GM19468 (cell line): Measurements from ENCODE around the gene ZC3H13.

Experiments
- ATAC-seq: cut with Tn5 transposase; IDR thresholded peaks from one replicate; pipeline ENCODE4 v1.9.1; 2021; ENCODE audit warnings: mild to moderate bottlenecking, moderate library complexity, moderate number of reproducible peaks; ENCODE audit not compliant: unreplicated experiment; ENCODE audit errors: extremely low read depth

Gene ZC3H13

DNA sequence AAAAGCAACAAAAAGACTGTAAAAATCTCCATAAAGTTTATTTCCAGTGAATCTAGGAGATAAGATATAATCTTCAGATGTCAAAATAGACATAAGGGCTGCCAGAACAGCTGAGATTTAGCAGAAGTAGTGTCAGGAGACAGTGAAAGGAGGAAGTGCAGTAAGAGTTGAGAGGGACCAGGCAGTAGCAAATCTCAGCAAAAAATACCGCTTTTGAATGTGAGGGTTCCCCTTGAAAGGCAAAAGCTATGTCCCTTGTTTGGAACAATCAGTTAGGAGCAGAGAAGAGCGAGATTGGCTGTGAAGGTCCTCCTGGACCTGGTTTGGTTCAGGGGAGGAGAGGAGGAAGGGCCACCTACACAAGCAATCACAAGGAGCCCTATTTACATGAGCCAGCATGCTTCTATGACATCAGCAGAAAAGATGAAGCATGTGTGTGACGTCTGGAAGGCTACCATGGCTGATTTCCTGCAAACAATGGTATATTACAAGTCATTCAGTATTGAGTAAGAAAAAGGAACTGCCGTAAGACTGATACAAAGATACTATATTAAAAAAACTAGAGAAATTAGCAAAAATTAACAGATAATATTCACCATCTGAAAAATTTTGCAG, 102.1 kb downstream of the ZC3H13 start:
- ATAC-seq: no peak

DNA sequence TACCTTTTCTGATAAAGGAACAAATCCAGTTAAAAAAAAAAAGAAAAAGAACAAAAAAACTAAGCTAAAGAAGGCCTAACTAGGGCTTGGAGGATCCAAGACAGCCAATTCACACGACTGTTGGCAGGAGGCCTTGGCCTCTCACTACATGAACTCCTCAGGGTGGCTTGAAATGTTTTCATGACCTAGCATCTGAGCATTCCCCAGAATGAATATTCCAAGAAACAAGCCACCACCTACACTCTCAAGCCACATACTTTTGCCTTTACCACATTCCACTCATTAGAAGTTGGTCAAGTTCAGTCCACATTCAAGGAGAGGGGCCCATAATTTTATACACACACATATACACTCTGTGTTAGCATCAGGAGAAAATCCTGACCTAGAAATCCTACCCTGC, 103.4 kb downstream of the ZC3H13 start:
- ATAC-seq: no peak

DNA sequence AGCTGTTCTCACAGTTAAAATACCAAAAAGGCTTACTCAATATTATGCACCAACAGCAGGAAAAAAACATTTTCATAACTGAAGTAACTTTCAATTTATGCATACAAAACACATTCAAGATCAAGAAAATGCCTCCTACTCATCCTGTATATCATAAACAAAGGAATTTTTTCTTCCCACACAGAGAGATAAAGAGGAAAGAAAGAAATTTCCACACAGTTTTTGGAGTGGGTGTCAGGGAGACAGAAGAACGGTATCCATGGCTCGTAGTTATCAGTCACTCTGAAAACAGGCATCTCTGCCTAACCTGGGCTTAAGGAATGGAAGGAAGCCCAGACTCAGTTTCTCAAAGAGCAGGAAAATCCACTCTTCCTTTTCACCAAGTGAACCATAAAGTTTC, 108.6 kb downstream of the ZC3H13 start:
- ATAC-seq: no peak

DNA sequence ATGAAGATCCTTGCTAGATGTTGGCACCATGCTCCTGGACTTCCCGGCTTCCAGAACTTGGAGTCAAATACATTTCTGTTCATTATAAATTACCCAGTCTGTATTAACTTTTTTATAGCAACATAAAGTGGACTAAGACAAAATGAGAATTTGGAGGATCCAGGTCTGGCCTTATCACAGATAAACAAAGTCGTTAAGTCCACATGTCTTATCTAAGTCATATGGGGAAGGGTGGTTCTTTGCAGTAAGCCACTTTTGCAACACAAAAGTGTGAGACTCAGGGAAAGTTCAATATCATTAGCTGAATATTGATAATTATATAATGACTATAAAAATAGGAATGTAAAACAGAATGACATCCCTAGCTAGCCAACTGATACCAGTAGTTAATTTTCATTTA, 109.4 kb downstream of the ZC3H13 start:
- no peak for ATAC-seq

DNA sequence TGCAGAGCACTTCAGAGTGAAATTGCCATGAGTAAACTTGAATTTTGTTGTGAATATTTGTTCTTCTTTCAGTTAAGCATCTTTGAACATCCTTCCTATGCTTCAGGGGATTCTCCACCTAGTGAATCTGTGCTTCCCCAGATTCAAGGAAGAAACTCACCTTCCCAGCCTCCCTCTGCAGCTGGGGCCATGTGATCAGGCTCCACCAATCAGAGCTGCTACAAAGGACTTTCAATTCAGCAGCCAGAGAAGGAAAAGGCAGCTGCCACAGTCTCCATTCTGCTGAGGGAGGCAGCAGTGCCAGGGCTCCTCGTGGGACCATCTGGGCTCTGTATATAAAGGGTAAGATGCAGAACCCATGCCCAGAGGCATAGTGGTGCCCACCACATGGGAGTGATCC, 111.3 kb downstream of the ZC3H13 start:
- no peak for ATAC-seq

DNA sequence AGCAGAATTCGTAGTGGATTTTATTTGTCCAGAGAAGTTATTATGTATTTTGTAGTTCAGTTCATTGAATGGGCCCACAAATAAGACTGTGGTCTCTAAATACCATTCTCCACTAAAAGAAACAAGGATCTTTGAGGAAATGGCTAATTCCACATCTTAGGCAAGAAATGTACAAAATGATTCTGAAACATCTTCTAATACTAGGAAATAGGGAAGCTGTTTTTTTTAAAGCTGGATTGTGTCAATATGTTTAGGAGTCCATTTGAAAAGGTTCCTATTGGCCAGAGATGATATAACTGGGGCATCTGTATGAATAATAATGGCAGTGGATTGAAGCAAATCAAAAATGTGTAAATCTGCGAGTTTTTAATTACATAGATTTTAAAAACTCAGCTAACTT, 112.5 kb downstream of the ZC3H13 start:
- ATAC-seq: no peak

DNA sequence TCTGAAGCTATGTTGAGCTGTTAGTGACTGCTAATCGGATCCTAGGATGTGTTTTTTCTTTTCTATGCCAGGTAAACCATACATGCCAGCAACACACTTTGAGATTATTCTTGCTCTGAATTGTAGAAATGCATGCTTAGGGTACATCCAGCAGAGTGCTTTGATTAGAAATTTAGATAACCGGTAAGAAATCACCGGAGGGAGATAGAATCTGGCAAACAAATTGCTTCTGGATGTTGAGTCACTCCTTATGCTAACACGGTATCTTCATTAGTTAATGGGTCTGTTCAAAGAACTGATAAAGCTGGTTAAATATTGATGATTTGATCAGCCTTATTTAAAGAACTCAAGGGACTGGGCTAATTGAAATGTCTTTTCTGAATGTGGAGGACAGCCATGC, 115.9 kb downstream of the ZC3H13 start:
- ATAC-seq: no peak

DNA sequence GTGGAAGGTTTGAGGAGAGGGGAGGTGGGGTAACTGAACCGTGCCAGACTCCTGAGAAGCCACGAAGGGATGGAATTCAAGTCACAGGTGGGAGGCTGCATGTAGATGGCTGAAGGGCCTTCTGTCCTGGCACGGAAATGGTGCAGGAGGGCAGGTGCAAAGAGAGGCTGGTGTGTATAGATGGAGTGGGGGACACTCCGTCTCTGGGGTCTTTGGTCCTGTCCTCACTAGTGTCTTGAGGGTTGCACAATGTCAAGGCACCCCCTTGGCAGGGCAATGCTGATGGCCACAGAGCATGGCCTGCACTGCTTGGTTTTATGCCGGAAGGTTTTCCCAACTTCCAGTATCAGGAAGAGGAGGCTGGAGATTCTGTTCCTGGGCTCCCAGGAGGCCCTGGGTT, 118.3 kb downstream of the ZC3H13 start:
- no peak for ATAC-seq

DNA sequence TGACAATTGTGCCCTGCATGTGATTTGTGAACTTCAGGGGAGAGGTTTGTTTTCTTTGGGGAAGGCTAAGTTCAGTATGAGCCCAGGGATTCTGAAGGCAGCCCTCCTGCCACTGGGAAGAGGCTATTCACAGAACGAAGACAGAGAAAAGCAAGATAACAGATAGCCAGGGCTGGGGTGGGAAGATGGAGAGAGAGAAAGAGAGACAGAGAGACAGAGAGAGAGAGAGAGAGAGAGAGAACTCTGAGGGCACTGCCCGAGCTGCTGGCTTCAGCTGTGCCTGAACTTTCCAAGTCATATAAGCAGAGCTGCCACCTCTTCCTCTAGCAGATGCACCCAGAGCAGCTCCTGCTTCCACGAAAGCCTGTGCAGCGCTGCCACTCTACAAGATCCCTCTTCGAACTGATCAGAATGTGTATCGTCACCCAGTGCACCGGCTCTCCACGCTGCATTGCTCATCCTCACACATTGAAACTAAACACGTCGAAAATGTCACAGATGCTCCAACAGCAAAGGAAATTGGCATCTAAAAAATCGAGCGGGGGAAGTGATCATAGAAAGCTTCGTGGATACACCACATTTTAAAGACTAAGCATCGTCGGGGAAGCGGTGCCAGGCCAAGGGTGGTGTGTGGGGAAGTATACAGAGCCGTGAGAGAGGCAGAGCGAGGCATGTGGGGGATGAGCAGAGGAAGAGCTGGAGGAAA, 119.2 kb downstream of the ZC3H13 start:
- ATAC-seq: no peak

DNA sequence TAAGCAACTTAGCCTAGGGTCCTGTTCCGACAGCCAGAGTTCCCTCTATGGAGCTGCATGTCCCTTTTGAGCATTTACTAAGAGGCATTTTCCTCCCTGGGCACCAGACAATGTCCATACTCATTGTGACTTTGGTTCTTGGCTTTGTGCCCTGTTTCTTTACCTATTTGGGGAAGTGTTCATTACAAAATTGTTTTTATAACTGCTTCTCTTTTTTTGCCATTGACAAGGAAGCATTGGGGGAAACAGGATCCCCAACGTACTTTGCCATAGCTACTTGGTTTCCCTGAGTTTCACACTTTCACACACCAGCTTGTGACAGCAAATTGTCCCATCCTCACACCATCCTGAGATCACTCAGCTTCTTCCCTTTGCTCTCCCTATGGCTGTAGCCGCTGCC, 119.9 kb downstream of the ZC3H13 start:
- no peak for ATAC-seq

DNA sequence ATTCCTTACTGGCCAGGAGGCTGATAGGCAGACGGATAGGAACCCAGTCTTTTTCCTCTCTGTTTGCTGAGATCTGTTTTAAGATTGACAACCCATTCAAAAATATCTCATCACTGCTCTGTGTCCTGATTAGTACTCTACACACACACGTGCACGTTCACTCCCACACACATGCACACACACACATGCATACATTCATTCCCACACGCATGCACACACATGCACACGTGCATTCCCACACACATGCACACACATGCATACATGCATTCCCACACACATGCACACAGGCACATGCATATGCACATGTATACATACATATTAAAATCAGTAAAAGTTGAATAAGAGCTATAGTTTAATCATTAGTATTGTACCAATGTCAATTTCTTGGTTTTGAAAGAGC, 120.4 kb downstream of the ZC3H13 start:
- ATAC-seq: no peak

DNA sequence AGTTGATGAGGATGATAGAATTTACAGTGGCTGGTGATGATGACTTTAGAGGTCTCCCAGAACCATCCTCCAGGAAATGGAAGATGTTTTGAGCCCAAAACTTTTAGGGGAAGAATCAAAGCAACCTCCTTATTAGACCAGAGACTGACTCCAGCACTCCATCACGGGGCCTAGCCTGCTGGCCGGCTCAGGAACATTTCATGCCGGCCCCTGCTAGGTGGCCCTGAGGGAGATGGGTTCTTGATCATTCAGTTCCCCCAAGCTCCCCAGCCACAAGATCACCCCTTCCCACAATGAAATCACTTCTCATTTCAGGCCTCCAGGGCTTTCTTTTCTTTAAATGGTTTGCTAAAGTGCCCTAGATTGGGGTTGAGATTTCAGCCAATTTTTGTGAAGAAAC, 121.3 kb downstream of the ZC3H13 start:
- ATAC-seq: no peak

DNA sequence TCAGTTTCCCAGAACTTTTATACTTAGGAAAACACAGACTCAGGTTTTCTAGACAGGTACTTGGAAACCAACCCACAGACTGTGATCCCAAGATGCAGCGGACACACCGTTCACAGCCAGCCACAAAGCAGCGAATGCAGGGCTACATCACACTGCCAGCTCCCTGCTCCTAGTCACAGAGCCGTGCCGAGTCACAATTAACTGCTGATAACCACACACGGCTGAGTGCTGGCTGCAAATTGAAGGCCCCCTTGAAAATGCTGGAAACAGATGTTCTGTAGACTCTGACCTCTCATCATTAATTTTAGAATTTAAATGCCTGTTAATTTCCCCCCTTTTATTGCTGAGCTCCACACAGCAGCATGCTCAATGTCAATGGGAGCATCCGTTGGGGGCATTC, 122.4 kb downstream of the ZC3H13 start:
- ATAC-seq: no peak

DNA sequence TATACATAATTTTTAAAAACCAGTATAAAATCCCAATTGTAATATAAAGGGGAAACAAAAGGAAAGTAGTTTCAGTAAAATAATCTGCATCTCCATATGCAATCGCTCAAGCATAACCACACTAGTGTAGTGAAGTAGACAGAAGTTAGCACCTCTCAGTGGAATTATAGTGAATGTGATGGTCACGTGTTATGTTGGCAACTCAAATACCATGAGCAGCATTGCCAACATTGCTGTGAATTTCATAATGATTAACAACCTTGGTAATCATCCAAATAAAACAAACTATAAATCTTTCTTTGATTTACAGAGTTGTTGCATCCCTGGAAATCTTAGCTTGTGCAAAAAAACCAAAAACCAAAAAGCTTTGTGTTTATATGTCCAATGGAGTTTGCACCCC, 123.7 kb downstream of the ZC3H13 start:
- ATAC-seq: no peak

DNA sequence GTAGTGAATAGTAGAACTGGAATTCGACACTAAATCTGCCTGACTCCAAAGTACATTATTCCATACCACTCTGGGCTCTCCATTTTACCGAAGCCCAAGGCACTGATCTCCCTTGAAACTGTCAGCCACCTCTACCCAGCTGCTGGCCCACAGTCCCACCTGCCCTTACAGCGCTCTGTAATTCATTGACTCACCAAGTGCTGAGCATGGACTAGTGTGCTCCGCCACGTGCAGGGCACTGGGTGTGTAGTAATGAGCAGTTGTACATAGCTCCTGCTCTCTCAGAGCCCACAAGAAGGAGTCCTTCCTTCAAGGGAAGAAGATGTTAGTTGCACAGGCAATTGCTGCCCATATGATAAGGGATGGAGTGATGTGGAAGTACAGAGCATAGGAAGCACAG, 124.4 kb downstream of the ZC3H13 start:
- ATAC-seq: no peak

DNA sequence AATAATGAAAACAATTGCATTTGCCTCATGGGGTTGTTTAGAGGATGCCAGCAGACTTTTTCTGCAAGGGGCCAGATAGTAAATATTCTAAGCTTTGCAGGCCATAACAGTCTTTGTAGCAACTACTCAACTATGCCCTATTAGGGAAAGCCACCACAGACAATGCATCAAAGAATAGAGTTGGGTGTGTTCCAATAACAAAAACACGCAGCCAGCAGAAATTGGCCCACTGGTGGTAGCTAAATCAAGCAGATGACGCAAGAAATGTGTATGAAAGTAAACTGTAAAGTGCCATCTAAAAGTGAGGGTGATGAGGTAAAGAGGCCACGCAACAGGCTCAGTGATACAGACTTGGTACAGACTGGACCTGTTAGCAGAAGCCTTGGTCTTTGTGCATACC, 125.8 kb downstream of the ZC3H13 start:
- no peak for ATAC-seq

DNA sequence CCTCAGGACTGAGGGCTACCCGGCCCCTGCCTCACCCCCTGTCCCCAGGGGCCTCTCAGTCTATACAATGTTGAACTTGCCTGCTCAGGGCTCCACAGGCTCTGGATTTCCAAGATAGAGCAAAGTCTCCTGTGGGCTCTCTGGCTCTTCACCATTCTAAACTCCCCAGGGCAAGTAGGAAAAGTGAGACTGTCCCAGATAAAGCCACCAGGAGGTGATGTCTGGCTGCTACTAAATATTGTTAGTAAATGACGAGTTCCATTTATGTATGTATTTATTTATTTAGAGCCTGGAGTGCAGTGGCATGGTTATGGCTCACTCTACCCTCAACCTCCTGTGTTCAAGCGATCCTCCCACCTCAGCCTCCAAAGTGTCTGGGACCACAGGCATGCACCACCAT, 127.4 kb downstream of the ZC3H13 start:
- ATAC-seq: no peak

DNA sequence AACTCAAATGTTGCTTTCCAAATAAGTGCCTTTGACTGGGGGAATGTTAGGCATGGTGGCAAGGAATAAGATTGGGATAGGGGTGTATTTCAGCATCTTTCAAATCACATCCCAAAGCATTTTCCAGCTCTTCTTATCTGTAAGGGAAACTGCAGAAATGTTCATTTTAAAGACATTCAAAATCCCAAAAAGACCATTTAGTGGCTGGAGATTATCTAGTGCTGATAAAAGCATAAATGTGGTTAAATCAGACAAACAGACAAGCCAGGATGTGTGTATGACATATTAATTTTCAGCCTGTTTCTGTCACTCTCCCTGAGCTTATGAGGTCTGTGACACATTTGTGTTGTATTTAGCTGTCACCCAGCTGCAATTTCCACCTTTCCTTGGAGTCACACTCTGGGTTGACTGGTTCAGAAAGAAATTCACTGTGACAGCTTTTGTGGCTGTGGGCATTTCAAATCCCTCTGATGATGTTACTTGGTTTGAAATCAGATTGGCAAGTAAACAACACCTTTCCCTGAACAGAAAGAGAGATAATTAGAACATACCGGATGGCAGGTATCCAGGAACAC, 131.3 kb downstream of the ZC3H13 start:
- ATAC-seq: no peak

DNA sequence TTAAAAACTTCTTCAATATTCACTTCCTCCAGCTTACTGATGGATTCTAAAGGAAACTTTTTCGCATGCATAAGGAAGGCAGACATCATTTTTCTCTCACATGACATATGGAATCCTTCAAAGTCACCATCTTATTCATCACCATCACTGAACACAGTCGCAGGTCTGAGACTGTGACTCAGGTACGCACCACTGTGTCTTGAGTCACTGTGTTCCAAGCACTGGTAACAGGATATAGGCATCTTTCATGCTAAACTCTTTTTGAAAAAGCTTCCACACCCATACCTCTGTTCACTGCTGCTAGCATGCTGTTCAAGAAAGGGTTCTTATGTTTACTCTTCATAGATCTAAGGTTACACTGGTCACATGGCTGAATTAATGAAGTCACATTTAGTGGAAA, 133.9 kb downstream of the ZC3H13 start:
- ATAC-seq: no peak

DNA sequence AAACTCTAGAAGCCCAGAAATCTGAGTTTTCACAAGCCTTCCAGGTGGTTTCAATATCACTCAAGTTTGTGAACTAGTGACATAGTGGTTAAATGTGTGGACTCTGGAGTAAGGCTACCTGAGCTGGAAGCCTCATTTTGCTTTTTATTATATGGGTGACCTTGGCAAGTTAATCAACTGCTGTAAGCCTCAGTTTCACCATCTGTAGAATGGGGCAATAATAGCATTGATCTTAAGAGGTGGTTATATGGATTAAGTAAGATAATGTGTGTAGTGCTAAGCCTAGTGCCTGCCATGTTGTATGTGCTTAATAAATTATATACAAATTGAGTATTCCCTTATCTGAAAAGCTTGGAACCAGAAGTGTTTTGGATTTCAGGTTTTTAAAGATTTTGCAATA, 135.5 kb downstream of the ZC3H13 start:
- no peak for ATAC-seq

DNA sequence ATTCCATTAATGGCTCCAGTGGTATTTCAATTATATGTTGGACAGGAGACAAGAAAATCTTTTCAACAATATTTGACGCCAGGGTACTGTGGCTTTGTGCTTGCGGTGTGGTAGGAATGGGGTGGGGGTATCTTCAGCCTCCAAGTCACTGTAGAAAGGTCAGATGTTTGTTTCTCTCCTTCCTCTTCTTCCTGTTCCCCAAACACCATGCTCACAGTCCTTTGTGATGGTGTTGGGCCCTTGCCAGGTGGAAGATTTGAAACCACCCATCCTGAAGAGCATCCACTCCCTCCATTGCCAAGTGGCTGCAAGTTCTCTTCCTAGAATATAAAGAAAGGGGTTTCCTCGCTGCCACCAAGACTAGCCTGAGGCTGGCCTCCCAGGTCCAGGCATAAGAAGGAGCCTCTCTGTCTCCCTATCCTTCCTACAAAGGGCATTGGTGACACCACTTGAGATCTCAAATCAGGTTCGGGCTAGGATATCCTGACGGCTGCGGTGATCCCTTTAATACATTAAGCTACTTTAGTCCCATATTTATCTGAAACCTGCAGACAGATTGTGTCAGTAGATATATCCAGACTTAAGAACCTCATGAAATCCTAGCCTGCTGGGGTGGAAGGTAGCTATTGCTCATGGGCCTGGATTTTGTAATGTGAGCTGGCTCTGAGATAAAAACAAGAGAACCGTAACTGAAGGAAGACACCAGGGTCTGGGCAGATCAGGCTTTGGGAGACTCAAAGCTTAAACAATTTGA, 136.7 kb downstream of the ZC3H13 start:
- no peak for ATAC-seq
